GM12878 (cell line): Measurements from ENCODE around the gene LEF1. TPM values are rescaled to one million over a fixed set of nuclear protein-coding genes. Genes with fewer than 3 reads are reported as not detected.
A peak's percentile ranks its signal among the peaks of the same experiment; 100 is the strongest.

Experiments
- ATAC-seq: fragments of 200-7000 bp; cut with Tn5 transposase; 3 replicates; pipeline ENCODE4 v1.9.1; 2020; ENCODE audit warnings: mild to moderate bottlenecking, moderate library complexity
- BruUV-seq: library from RNA; stranded (reverse); fragments of 400-500 nt; replicated peaks from 2 replicates; lab custom pipeline; 2021; lab: Mats Ljungman, UMichigan
- CTCF ChIA-PET: fragments of 300-600 bp; sonication (Branson Sonifier 250); formaldehyde crosslinking; extraction: SDS; loops from one replicate; lab custom pipeline; 2021; ENCODE audit warnings: inconsistent platforms; lab: Yijun Ruan, JAX
- POLR2A ChIA-PET: fragments of 350-600 bp; formaldehyde crosslinking; extraction: SDS; loops from one replicate; lab custom pipeline; 2021; ENCODE audit warnings: inconsistent platforms; lab: Charles Lee
- RAD21 ChIA-PET: fragments of 300-600 bp; sonication (Branson Sonifier 250); formaldehyde crosslinking; loops from one replicate; lab custom pipeline; 2023; ENCODE audit warnings: antibody characterized with exemption; ENCODE audit not compliant: unreplicated experiment; lab: Charles Lee
- SMC1A ChIA-PET: fragments of 300-600 bp; sonication (Branson Sonifier 250); formaldehyde crosslinking; loops from one replicate; lab custom pipeline; 2023; ENCODE audit not compliant: unreplicated experiment, uncharacterized antibody; lab: Charles Lee
- DNase-seq: peaks from one replicate; pipeline ENCODE4 v3.0.0-alpha.2; 2011; ENCODE audit warnings: low read depth, low spot score
- FAIRE-seq: peaks from 3 replicates; lab custom pipeline; 2011; peaks lifted over from hg19 to GRCh38; lab: Jason Lieb, UNC
- H2AFZ ChIP-seq: 2 replicates; pipeline ENCODE4 v1.6.0; 2011; ENCODE audit warnings: low read depth, low read length, control low read depth; ENCODE audit not compliant: control insufficient read depth
- H3K27ac ChIP-seq: 2 replicates; pipeline ENCODE4 v1.5.1; 2011; ENCODE audit warnings: control low read depth; ENCODE audit not compliant: control insufficient read depth, insufficient read depth
- H3K27me3 ChIP-seq, 2 experiments: replicated peaks in 1 of 2; 2 replicates each; pipeline versions ENCODE4 v1.6.0 to v1.6.1; 2011; ENCODE audit warnings: low read length in 1 of 2; ENCODE audit not compliant: control insufficient read depth in 2 of 2, insufficient read depth in 2 of 2
- H3K36me3 ChIP-seq, 2 experiments: 2 replicates each; pipeline ENCODE4 v1.5.1; 2011; ENCODE audit warnings: low read length in 1 of 2; ENCODE audit not compliant: control insufficient read depth in 2 of 2, insufficient read depth in 2 of 2
- H3K4me1 ChIP-seq: 2 replicates; pipeline ENCODE4 v1.6.1; 2011; ENCODE audit warnings: mild to moderate bottlenecking, low read length, moderate library complexity, mixed read lengths; ENCODE audit not compliant: control insufficient read depth, insufficient read depth
- H3K4me2 ChIP-seq: 2 replicates; pipeline ENCODE4 v1.6.0; 2011; ENCODE audit warnings: control low read depth; ENCODE audit not compliant: control insufficient read depth, insufficient read depth
- H3K4me3 ChIP-seq: fragments of 200-600 bp; sonication (generic); 2 replicates; pipeline ENCODE4 v1.5.1; 2016
- H3K79me2 ChIP-seq: 2 replicates; pipeline ENCODE4 v1.6.0; 2011; ENCODE audit warnings: low read length; ENCODE audit not compliant: control insufficient read depth, insufficient read depth
- H3K9ac ChIP-seq: 2 replicates; pipeline ENCODE4 v1.8.0; 2011; ENCODE audit warnings: low read length, control low read depth, mixed read lengths; ENCODE audit not compliant: control insufficient read depth, insufficient read depth
- H3K9me3 ChIP-seq: replicated peaks from 3 replicates; pipeline ENCODE4 v1.5.1; 2011; ENCODE audit warnings: mild to moderate bottlenecking, low read length; ENCODE audit not compliant: control insufficient read depth, insufficient read depth
- H4K20me1 ChIP-seq: 2 replicates; pipeline ENCODE4 v1.6.0; 2011; ENCODE audit not compliant: control insufficient read depth, insufficient read depth
- CBX3 ChIP-seq: fragments of 200-600 bp; sonication (generic); IDR thresholded peaks from 2 replicates; pipeline ENCODE4 v1.6.1; 2016; ENCODE audit warnings: low read depth, borderline replicate concordance
- CEBPB ChIP-seq, 2 experiments: fragments of 150-350 bp in 1 of 2; IDR thresholded peaks; 2 replicates each; pipeline ENCODE4 v1.6.1; 2012 to 2014; ENCODE audit warnings: low read depth in 2 of 2, low read length in 2 of 2, borderline replicate concordance in 1 of 2, inconsistent platforms in 1 of 2
- EP300 ChIP-seq, 2 experiments: fragments of 150-350 bp in 1 of 2; IDR thresholded peaks; 2 replicates each; pipeline ENCODE4 v1.6.1; 2011 to 2012; ENCODE audit warnings: low read depth in 2 of 2, low read length in 2 of 2, borderline replicate concordance in 1 of 2, improper control_type of control experiment in 1 of 2, inconsistent platforms in 1 of 2; ENCODE audit not compliant: control insufficient read depth in 1 of 2
- FOXM1 ChIP-seq: IDR thresholded peaks from 2 replicates; pipeline ENCODE4 v1.6.1; 2012; ENCODE audit warnings: low read depth, mild to moderate bottlenecking, inconsistent platforms, low read length, moderate library complexity
- HDAC2 ChIP-seq: fragments of 200-600 bp; sonication (generic); IDR thresholded peaks from 2 replicates; pipeline ENCODE4 v1.6.1; 2017
- HDGF ChIP-seq: fragments of 450-650 bp; IDR thresholded peaks from 2 replicates; pipeline ENCODE4 v1.6.1; 2016; ENCODE audit warnings: antibody characterized with exemption
- MTA3 ChIP-seq: IDR thresholded peaks from 2 replicates; pipeline ENCODE4 v1.6.1; 2012; ENCODE audit warnings: low read length, inconsistent platforms, borderline replicate concordance
- NFIC ChIP-seq: IDR thresholded peaks from 2 replicates; pipeline ENCODE4 v1.6.1; 2012; ENCODE audit warnings: low read depth, mild to moderate bottlenecking, inconsistent platforms, low read length, moderate library complexity
- NRF1 ChIP-seq: conservative IDR thresholded peaks from 2 replicates; pipeline ENCODE4 v1.6.1; 2011; ENCODE audit warnings: mild to moderate bottlenecking, low read depth, low read length, improper control_type of control experiment
- RB1 ChIP-seq: fragments of 450-650 bp; formaldehyde crosslinking; IDR thresholded peaks from 2 replicates; pipeline ENCODE4 v1.6.1; 2017; ENCODE audit warnings: mild to moderate bottlenecking, borderline replicate concordance
- RBBP5 ChIP-seq: fragments of 200-600 bp; sonication (generic); conservative IDR thresholded peaks from 2 replicates; pipeline ENCODE4 v1.6.1; 2016
- RELA ChIP-seq: fragments of 450-650 bp; IDR thresholded peaks from 2 replicates; pipeline ENCODE4 v1.8.0; 2014; ENCODE audit warnings: borderline replicate concordance; ENCODE audit not compliant: partially characterized antibody
- SPI1 ChIP-seq: IDR thresholded peaks from 2 replicates; pipeline ENCODE4 v1.6.1; 2011; ENCODE audit warnings: low read depth, mild to moderate bottlenecking, low read length, moderate library complexity, borderline replicate concordance; ENCODE audit not compliant: insufficient read depth
- WGBS: methylation state at CpG from one replicate; pipeline ENCODE4 v1.1.6; 2016; ENCODE audit warnings: low lambda C conversion rate; ENCODE audit not compliant: insufficient replicate concordance, insufficient coverage; ENCODE audit errors: missing lambda C conversion rate; 5-methylcytosine and 5-hydroxymethylcytosine counted together
- in situ Hi-C: fragments of 300-500 bp; cut with MboI; formaldehyde crosslinking; loops from 9 replicates; pipeline ENCODE4 v1.14.3; 2018; ENCODE audit warnings: mixed read lengths
- intact Hi-C: fragments of 100-400 bp; cut with micrococcal nuclease; formaldehyde crosslinking; loops from one replicate; pipeline ENCODE4 v1.14.2; 2022; ENCODE audit not compliant: unreplicated experiment
- polyA plus RNA-seq, 11 experiments: library from polyadenylated mRNA; depleted of rRNA in 4 of 11; unstranded in 6 of 11; stranded (reverse) in 5 of 11; fragments of >200 nt; fragmentation: Nextera tagmentation in 4 of 11; fragmentation: Illumina TruSeq in 1 of 11; extraction: Ambion mirVana in 4 of 11; extraction: Trizol in 1 of 11; gene quantifications; 1 replicate in 1 of 11; 2 replicates in 10 of 11; pipeline versions ENCODE4 v1.2.1 to v1.2.3, GENCODE V29; 2011 to 2016; ENCODE audit warnings: inconsistent platforms in 2 of 11, missing spikeins in 2 of 11, low read depth in 1 of 11
- total RNA-seq, 4 experiments: library from RNA; depleted of rRNA in 3 of 4; stranded (reverse); fragments of >200 nt in 3 of 4; fragmentation: Illumina TruSeq in 1 of 4; extraction: Trizol in 1 of 4; gene quantifications; 2 replicates each; pipeline versions ENCODE4 v1.2.1 to v1.2.3, GENCODE V29; 2013 to 2021
- TF ChIP-seq, protein P1 (sequence below): fragments of 450-650 bp; IDR thresholded peaks from 2 replicates; pipeline ENCODE4 v1.6.1; 2016; ENCODE audit warnings: mild to moderate bottlenecking
- TF ChIP-seq, protein P2 (sequence below): IDR thresholded peaks from 2 replicates; pipeline ENCODE4 v1.6.1; 2012; ENCODE audit warnings: improper control_type of control experiment, low read depth, low read length; ENCODE audit not compliant: insufficient replicate concordance

LEF1 gene
- total and polyA plus RNA-seq, 10 of the 15 experiments (the other 5 are each of a cell fraction or from before 2014, with no cell fraction given): 10.2 to 38.1 (median 19.5) TPM

DNA sequence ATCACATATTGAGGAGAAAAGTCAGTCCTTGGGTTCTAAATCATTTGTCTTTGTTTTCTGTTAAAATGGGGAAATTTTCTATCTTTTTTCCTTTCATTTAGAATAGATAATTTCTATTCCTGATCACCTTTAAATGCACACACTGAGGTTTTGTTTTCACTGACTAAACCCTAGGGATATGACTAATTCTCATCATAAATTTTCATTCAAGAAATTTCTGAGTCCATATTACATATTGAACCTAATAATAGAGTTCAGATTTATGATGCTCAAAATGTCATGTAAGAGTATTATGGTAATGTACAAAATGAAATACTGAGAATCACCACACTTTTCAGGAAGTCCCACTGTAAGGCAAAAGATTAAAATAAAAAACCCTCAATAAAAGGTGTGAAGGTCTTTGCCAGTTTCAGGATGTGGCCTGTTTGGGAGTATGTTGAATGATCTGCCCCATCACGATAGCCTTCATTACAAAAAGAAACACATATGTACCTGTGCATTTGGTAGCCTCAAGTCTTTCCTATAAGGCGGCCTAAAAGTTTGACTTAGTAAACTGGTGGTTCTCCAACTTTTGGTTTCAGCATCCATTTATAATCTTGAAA lies 49.4 kb downstream of the LEF1 start:
- H3K4me1 ChIP-seq: peaks cover 29% of the 10 kb centered on the region
- ChIA-PET RAD21 (interaction anchor here (0.9 to 2.3 kb wide), 7 partner anchors 18 to 125 kb away, joined by 3 to 11 read pairs (median 5); partner anchors contain the start of gene LEF1), CTCF (interaction anchor here (1.1 to 1.9 kb wide), 4 partner anchors 9 to 453 kb away, joined by 3 to 8 read pairs (median 4); no protein-coding TSS in a partner anchor), SMC1A (interaction anchor here (1.2 to 6.4 kb wide), 4 partner anchors 20 to 100 kb away, joined by 3 to 44 read pairs (median 8); no protein-coding TSS in a partner anchor), POLR2A (interaction anchor here (0.5 to 1.2 kb wide), 3 partner anchors 66 to 399 kb away, joined by 3 to 7 read pairs (median 3); partner anchors contain the start of gene PAPSS1)
- WGBS: 71% methylated on average over 2 of the region's 2 CpGs
- peak overlapping the region; percentile 1; the same call in 1 of the 2 replicates for H3K27ac ChIP-seq
- in situ Hi-C loops: no loop called here
- peak overlapping the region; percentile 28; the same call in 1 of the 2 replicates for H3K4me2 ChIP-seq
- H4K20me1 ChIP-seq: no peaks in the 10 kb centered on the region
- H3K9ac ChIP-seq: no peak overlapping the region
- H2AFZ ChIP-seq: peak overlapping the region; percentile 15; the same call in 1 of the 2 replicates
- DNase-seq (no peak), ATAC-seq (peak; percentile 40), FAIRE-seq (no peak)
- BruUV-seq: no TSS peak
- no peaks in the 10 kb centered on the region for H3K27me3 ChIP-seq
- H3K4me3 ChIP-seq: no peak overlapping the region
- no peaks in the 10 kb centered on the region for H3K79me2 ChIP-seq
- intact Hi-C loops: loop anchor here (5.0 kb wide), 1 partner anchor 48 kb away; the partner anchor contains the start of gene LEF1
- H3K9me3 ChIP-seq: no peaks in the 10 kb centered on the region
- no peaks in the 10 kb centered on the region for H3K36me3 ChIP-seq
- TF ChIP-seq, protein P1, sequence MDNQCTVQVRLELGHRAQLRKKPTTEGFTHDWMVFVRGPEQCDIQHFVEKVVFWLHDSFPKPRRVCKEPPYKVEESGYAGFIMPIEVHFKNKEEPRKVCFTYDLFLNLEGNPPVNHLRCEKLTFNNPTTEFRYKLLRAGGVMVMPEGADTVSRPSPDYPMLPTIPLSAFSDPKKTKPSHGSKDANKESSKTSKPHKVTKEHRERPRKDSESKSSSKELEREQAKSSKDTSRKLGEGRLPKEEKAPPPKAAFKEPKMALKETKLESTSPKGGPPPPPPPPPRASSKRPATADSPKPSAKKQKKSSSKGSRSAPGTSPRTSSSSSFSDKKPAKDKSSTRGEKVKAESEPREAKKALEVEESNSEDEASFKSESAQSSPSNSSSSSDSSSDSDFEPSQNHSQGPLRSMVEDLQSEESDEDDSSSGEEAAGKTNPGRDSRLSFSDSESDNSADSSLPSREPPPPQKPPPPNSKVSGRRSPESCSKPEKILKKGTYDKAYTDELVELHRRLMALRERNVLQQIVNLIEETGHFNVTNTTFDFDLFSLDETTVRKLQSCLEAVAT: no peak
- peak; percentile 10; the same call in 1 of the 2 replicates for TF ChIP-seq FOXM1
- TF ChIP-seq, protein P2, sequence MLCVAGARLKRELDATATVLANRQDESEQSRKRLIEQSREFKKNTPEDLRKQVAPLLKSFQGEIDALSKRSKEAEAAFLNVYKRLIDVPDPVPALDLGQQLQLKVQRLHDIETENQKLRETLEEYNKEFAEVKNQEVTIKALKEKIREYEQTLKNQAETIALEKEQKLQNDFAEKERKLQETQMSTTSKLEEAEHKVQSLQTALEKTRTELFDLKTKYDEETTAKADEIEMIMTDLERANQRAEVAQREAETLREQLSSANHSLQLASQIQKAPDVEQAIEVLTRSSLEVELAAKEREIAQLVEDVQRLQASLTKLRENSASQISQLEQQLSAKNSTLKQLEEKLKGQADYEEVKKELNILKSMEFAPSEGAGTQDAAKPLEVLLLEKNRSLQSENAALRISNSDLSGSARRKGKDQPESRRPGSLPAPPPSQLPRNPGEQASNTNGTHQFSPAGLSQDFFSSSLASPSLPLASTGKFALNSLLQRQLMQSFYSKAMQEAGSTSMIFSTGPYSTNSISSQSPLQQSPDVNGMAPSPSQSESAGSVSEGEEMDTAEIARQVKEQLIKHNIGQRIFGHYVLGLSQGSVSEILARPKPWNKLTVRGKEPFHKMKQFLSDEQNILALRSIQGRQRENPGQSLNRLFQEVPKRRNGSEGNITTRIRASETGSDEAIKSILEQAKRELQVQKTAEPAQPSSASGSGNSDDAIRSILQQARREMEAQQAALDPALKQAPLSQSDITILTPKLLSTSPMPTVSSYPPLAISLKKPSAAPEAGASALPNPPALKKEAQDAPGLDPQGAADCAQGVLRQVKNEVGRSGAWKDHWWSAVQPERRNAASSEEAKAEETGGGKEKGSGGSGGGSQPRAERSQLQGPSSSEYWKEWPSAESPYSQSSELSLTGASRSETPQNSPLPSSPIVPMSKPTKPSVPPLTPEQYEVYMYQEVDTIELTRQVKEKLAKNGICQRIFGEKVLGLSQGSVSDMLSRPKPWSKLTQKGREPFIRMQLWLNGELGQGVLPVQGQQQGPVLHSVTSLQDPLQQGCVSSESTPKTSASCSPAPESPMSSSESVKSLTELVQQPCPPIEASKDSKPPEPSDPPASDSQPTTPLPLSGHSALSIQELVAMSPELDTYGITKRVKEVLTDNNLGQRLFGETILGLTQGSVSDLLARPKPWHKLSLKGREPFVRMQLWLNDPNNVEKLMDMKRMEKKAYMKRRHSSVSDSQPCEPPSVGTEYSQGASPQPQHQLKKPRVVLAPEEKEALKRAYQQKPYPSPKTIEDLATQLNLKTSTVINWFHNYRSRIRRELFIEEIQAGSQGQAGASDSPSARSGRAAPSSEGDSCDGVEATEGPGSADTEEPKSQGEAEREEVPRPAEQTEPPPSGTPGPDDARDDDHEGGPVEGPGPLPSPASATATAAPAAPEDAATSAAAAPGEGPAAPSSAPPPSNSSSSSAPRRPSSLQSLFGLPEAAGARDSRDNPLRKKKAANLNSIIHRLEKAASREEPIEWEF: peak; percentile 22
- TF ChIP-seq RBBP5: no peak
- no peak for TF ChIP-seq NRF1
- no peak for TF ChIP-seq RB1
- TF ChIP-seq HDAC2: no peak
- no peak for TF ChIP-seq CBX3
- TF ChIP-seq NFIC: peak; percentile 44; the same call in 1 of the 2 replicates
- peak; percentile 37; the same call in 1 of the 2 replicates for TF ChIP-seq SPI1
- TF ChIP-seq CEBPB (IDR thresholded peaks at IDR 0.05; ENCODE audit: borderline replicate concordance in 1 of 2, low read depth in 2 of 2, low read length in 2 of 2): no peak
- 0 out of 4 replicates have a peak, but pooled peaks of 1 of the 2 experiments have one; percentile 33 for TF ChIP-seq EP300 (IDR thresholded peaks at IDR 0.05; ENCODE audit: borderline replicate concordance in 1 of 2, control insufficient read depth in 1 of 2, low read depth in 2 of 2, low read length in 2 of 2)
- TF ChIP-seq MTA3: no peak
- no peak for TF ChIP-seq RELA
- TF ChIP-seq HDGF: no peak
